Esophagus muscularis mucosa (tissue), 4 donors: ENCODE data around the gene MIAT. TPM values are rescaled to one million over a fixed set of nuclear protein-coding genes. Genes with fewer than 3 reads are reported as not detected.

Experiments used
- DNase-seq: peaks from one replicate; pipeline ENCODE4 v3.0.0-alpha.2; 2017; ENCODE audit errors: extremely low spot score
- H3K27ac ChIP-seq, 4 donors: fragments of 200-600 bp; sonication (generic); replicated peaks in 1 of 4; 1 replicate in 3 of 4; 2 replicates in 1 of 4; pipeline ENCODE4 v1.5.1; 2016 to 2019; ENCODE audit warnings: mild to moderate bottlenecking in 1 of 4
- H3K27me3 ChIP-seq, 4 donors: fragments of 200-600 bp; sonication (generic); one replicate each; pipeline versions ENCODE4 v1.5.1 to v1.6.0; 2016 to 2019
- H3K36me3 ChIP-seq, 4 donors: fragments of 200-600 bp; sonication (generic); one replicate each; pipeline ENCODE4 v1.5.1; 2016 to 2019
- H3K4me1 ChIP-seq, 4 donors: fragments of 200-600 bp; sonication (generic); one replicate each; pipeline ENCODE4 v1.5.1; 2016 to 2019
- H3K4me3 ChIP-seq, 4 donors: fragments of 200-600 bp; sonication (generic); 1 replicate in 2 of 4; 2 replicates in 2 of 4; pipeline ENCODE4 v1.5.1; 2016 to 2019; ENCODE audit warnings: mild to moderate bottlenecking in 4 of 4, moderate library complexity in 1 of 4
- H3K9me3 ChIP-seq, 4 donors: fragments of 200-600 bp; sonication (generic); 1 replicate in 3 of 4; 2 replicates in 1 of 4; pipeline ENCODE4 v1.5.1; 2016 to 2019
- EP300 ChIP-seq: sonication (generic); formaldehyde crosslinking; IDR thresholded peaks from one replicate; pipeline ENCODE4 v1.6.1; 2017; ENCODE audit warnings: antibody characterized with exemption
- POLR2A ChIP-seq: fragments of 450-650 bp; IDR thresholded peaks from one replicate; pipeline ENCODE4 v1.6.1; 2017; ENCODE audit warnings: antibody characterized with exemption, moderate library complexity, mild to moderate bottlenecking, low read depth
- POLR2AphosphoS5 ChIP-seq, 2 donors: sonication (generic); formaldehyde crosslinking; IDR thresholded peaks; one replicate each; pipeline ENCODE4 v1.6.1; 2017; ENCODE audit warnings: antibody characterized with exemption in 2 of 2
- WGBS: methylation state at CpG from one replicate; pipeline ENCODE4 v1.1.5; 2018; 5-methylcytosine and 5-hydroxymethylcytosine counted together
- intact Hi-C: fragments of 100-400 bp; cut with DNase I; formaldehyde crosslinking; loops from one replicate; pipeline ENCODE4 v1.15.1; 2023
- total RNA-seq, 4 donors: library from RNA; depleted of rRNA; stranded (reverse); fragments of >200 nt; gene quantifications; one replicate each; pipeline versions ENCODE4 v1.1.0 to v1.2.1, GENCODE V29; 2016
- TF ChIP-seq, protein P1 (sequence below), 3 experiments: fragments of 200-600 bp in 2 of 3; fragments of 450-650 bp in 1 of 3; sonication (generic) in 2 of 3; IDR thresholded peaks; one replicate each; pipeline ENCODE4 v1.5.1; 2017 to 2019; ENCODE audit warnings: antibody characterized with exemption in 3 of 3, mild to moderate bottlenecking in 2 of 3, moderate library complexity in 1 of 3

MIAT gene
- total RNA-seq, 4 donors from 2014 or later, result 0.19 to 1.2 (median 0.38) TPM

DNA sequence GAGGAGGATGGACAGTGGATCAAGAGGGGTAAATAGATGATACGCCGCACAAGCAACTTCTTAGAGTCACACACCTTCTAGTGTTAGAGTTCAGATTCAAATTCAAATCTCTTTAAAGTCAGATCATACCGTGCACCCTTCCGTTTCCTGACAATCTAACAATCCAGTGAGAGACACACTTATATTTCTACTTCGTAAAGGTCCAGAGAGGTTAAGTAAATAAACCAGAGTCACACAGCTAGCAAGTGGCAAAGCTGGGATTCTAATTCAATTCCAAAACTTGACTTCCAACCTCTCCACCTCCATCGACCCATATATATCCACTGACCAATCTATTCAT lies 34.0 kb downstream of the MIAT start:
- H3K36me3 ChIP-seq, result peaks cover 0 to 28% (median 14%) of the 10 kb centered on the region in 4 donors
- WGBS, result 93% methylated on average over 5 of the region's 6 CpGs
- DNase-seq, result no peak
- no peak overlapping the region for H3K27ac ChIP-seq
- no peaks in the 10 kb centered on the region for H3K27me3 ChIP-seq
- intact Hi-C loops, result no loop called here
- H3K4me1 ChIP-seq, result no peaks in the 10 kb centered on the region
- TF ChIP-seq POLR2A, result no peak
- TF ChIP-seq, protein P1, sequence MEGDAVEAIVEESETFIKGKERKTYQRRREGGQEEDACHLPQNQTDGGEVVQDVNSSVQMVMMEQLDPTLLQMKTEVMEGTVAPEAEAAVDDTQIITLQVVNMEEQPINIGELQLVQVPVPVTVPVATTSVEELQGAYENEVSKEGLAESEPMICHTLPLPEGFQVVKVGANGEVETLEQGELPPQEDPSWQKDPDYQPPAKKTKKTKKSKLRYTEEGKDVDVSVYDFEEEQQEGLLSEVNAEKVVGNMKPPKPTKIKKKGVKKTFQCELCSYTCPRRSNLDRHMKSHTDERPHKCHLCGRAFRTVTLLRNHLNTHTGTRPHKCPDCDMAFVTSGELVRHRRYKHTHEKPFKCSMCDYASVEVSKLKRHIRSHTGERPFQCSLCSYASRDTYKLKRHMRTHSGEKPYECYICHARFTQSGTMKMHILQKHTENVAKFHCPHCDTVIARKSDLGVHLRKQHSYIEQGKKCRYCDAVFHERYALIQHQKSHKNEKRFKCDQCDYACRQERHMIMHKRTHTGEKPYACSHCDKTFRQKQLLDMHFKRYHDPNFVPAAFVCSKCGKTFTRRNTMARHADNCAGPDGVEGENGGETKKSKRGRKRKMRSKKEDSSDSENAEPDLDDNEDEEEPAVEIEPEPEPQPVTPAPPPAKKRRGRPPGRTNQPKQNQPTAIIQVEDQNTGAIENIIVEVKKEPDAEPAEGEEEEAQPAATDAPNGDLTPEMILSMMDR (IDR thresholded peaks at IDR 0.05), result no peak
- no peak for TF ChIP-seq POLR2AphosphoS5 (IDR thresholded peaks at IDR 0.05)
- no peak for TF ChIP-seq EP300
- H3K9me3 ChIP-seq, result peaks cover 0 to 4% (median 0%) of the 10 kb centered on the region in 4 donors
- no peak overlapping the region for H3K4me3 ChIP-seq

DNA sequence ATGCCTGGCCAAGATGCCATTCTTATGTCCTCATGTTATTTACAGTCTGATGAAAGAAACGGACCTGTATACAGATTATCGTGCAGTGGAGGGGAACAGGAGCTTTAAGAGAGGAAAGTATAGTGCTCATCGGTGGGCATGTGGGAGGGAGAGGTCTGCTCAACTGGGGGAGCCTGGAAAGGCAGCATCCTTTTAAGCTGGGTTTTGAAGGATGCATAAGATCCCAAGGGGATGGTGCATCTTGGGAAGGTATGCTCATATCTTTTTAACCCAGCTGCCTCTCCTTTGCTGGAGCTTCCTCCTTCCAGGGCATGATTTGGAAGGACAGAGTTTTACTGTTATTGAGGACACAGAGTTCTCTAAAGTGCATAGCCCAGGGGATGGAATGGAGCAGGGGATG lies 34.8 kb downstream of the MIAT start:
- intact Hi-C loops, result no loop called here
- WGBS, result 96% methylated on average over 3 of the region's 3 CpGs

DNA sequence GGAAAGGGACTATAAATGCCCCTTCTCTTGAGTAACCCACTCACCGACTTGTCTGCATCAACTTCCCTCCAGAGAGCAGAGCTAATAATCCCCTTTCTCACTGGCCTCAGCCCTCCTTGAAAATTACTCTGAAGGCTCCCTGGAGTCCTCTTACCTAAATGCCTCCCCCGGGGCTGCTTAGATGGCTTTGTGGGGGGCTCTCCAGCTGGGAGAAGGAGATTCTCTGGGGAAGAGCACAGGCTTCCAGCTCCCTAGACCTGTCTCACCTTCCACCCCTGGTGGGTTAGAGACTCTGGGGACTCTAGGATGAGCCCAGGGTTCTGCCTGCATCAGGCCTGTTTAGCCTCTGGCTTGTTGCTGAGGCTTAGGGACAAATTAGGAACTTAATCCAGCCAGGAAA lies 39.8 kb downstream of the MIAT start:
- peaks cover 0 to 4% (median 0%) of the 10 kb centered on the region in 4 donors for H3K9me3 ChIP-seq
- no peak overlapping the region for H3K4me3 ChIP-seq
- TF ChIP-seq EP300, result no peak
- no peak for TF ChIP-seq POLR2AphosphoS5 (IDR thresholded peaks at IDR 0.05)
- TF ChIP-seq, protein P1 (IDR thresholded peaks at IDR 0.05), result no peak
- no peak for TF ChIP-seq POLR2A
- DNase-seq, result no peak
- no peak overlapping the region for H3K27ac ChIP-seq
- H3K4me1 ChIP-seq, result no peaks in the 10 kb centered on the region
- intact Hi-C loops, result no loop called here
- H3K36me3 ChIP-seq, result peaks cover 0 to 55% (median 32%) of the 10 kb centered on the region in 4 donors
- WGBS, result 86% methylated on average over 2 of the region's 2 CpGs
- no peaks in the 10 kb centered on the region for H3K27me3 ChIP-seq

More for the DNA sequence above, 34.8 kb downstream of the MIAT start:
- peaks cover 0 to 30% (median 14%) of the 10 kb centered on the region in 4 donors for H3K36me3 ChIP-seq
- H3K4me1 ChIP-seq, result no peaks in the 10 kb centered on the region
- H3K27ac ChIP-seq, result no peak overlapping the region
- no peaks in the 10 kb centered on the region for H3K27me3 ChIP-seq
- TF ChIP-seq POLR2AphosphoS5 (IDR thresholded peaks at IDR 0.05) (no peak), POLR2A (no peak), EP300 (no peak)
- TF ChIP-seq, protein P1 (IDR thresholded peaks at IDR 0.05), result no peak
- no peak for DNase-seq
- H3K4me3 ChIP-seq, result no peak overlapping the region
- peaks cover 0 to 4% (median 0%) of the 10 kb centered on the region in 4 donors for H3K9me3 ChIP-seq

DNA sequence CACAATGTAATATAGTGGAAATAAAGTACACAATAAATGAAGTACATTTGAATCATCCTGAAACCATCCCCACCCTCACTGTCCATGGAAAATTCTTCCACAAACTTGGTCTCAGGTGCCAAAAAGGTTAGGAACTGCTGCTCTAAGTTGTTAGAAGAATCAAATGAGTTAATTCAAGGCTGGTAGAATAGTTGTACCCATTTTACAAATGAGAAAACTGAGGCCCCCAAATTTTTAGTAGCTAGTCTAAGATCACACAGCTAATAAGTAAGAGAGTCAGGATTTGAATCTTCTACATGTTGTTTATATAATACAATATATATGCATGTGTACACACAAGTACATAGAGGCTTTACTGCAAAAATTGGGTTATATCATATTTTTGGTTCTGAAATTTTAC lies 43.1 kb downstream of the MIAT start:
- Histone ChIP-seq H3K27ac (no peak overlapping the region), H3K4me3 (no peak overlapping the region), H3K9me3 (no peaks in the 10 kb centered on the region), H3K36me3 (peaks cover 0 to 36% (median 19%) of the 10 kb centered on the region in 4 donors), H3K27me3 (no peaks in the 10 kb centered on the region), H3K4me1 (no peaks in the 10 kb centered on the region)
- TF ChIP-seq POLR2A (no peak), POLR2AphosphoS5 (IDR thresholded peaks at IDR 0.05) (no peak), EP300 (no peak)
- TF ChIP-seq, protein P1 (IDR thresholded peaks at IDR 0.05), result no peak
- no peak for DNase-seq
- intact Hi-C loops, result no loop called here

DNA sequence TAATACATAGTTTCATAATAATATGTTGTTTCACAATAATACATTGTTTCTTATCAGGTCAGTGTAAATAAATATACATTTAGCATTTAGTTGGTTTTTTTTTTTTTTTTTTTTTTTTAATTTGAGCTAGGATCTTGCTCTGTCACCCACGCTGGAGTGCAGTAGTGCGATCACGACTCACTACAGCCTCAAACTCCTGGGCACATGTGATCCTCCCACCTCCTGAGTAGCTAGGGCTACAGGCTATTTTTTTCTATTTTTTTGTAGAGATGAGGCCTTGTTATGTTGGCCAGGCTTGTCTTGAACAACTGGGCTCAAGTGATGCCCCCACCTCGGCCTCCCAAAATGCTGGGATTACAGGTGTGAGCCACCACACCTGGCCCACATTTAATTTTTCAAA lies 43.5 kb downstream of the MIAT start:
- TF ChIP-seq POLR2AphosphoS5 (IDR thresholded peaks at IDR 0.05), result no peak
- TF ChIP-seq, protein P1 (IDR thresholded peaks at IDR 0.05), result no peak
- TF ChIP-seq POLR2A, result no peak
- no peak for TF ChIP-seq EP300
- Histone ChIP-seq H3K4me3 (no peak overlapping the region), H3K36me3 (peaks cover 0 to 32% (median 18%) of the 10 kb centered on the region in 4 donors), H3K27ac (no peak overlapping the region), H3K27me3 (no peaks in the 10 kb centered on the region), H3K9me3 (no peaks in the 10 kb centered on the region), H3K4me1 (no peaks in the 10 kb centered on the region)
- intact Hi-C loops, result no loop called here
- no peak for DNase-seq
- 94% methylated on average over 4 of the region's 4 CpGs for WGBS
